Gastroesophageal sphincter (tissue), 3 donors: ENCODE data around the gene LOXL4.

Experiments used
- EP300 ChIP-seq: sonication (generic); formaldehyde crosslinking; IDR thresholded peaks from one replicate; pipeline ENCODE4 v1.6.1; 2017; ENCODE audit warnings: antibody characterized with exemption, mild to moderate bottlenecking
- POLR2A ChIP-seq, 2 donors: fragments of 450-650 bp; IDR thresholded peaks; one replicate each; pipeline ENCODE4 v1.6.1; 2017; ENCODE audit warnings: antibody characterized with exemption in 2 of 2, mild to moderate bottlenecking in 2 of 2, moderate library complexity in 1 of 2
- POLR2AphosphoS5 ChIP-seq: sonication (generic); formaldehyde crosslinking; IDR thresholded peaks from one replicate; pipeline ENCODE4 v1.6.1; 2017; ENCODE audit warnings: antibody characterized with exemption
- TF ChIP-seq, protein P1 (sequence below), 4 experiments: fragments of 200-600 bp in 2 of 4; fragments of 450-650 bp in 2 of 4; sonication (generic) in 1 of 4; IDR thresholded peaks; one replicate each; pipeline ENCODE4 v1.5.1; 2017 to 2019; ENCODE audit warnings: antibody characterized with exemption in 4 of 4, mild to moderate bottlenecking in 2 of 4, moderate library complexity in 2 of 4

- TF ChIP-seq, protein P1, sequence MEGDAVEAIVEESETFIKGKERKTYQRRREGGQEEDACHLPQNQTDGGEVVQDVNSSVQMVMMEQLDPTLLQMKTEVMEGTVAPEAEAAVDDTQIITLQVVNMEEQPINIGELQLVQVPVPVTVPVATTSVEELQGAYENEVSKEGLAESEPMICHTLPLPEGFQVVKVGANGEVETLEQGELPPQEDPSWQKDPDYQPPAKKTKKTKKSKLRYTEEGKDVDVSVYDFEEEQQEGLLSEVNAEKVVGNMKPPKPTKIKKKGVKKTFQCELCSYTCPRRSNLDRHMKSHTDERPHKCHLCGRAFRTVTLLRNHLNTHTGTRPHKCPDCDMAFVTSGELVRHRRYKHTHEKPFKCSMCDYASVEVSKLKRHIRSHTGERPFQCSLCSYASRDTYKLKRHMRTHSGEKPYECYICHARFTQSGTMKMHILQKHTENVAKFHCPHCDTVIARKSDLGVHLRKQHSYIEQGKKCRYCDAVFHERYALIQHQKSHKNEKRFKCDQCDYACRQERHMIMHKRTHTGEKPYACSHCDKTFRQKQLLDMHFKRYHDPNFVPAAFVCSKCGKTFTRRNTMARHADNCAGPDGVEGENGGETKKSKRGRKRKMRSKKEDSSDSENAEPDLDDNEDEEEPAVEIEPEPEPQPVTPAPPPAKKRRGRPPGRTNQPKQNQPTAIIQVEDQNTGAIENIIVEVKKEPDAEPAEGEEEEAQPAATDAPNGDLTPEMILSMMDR (IDR thresholded peaks at IDR 0.05): no peak
- TF ChIP-seq POLR2A (IDR thresholded peaks at IDR 0.05) (no peak), POLR2AphosphoS5 (no peak), EP300 (no peak)
These were observed 43.0 kb downstream of the LOXL4 start for GRCh38 chr10:98224996-98225395.
